Astrocyte of the spinal cord (primary cell): ENCODE data around the gene LILRB1.
"Not testable (repeated sequence)": the region's sequence is repeated elsewhere in the genome, so short reads cannot be mapped to it uniquely, and the experiment has no call there.

ENCODE experiments used
- DNase-seq: peaks from one replicate; pipeline ENCODE4 v3.0.0; 2011; ENCODE audit warnings: low read depth, low spot score
- H3K4me3 ChIP-seq: 2 replicates; pipeline ENCODE4 v1.5.1; 2011; ENCODE audit warnings: low read depth, mild to moderate bottlenecking, low read length, moderate library complexity
- in situ Hi-C: cut with HindIII; loops from 2 replicates; pipeline ENCODE4 v1.10.0; 2017; ENCODE audit warnings: low sequenced_read_pairs
- TF ChIP-seq, protein P1 (sequence below): IDR thresholded peaks from 2 replicates; pipeline ENCODE4 v1.5.1; 2012; ENCODE audit warnings: low read depth, mild to moderate bottlenecking, low read length, inconsistent platforms

The LILRB1 gene

DNA sequence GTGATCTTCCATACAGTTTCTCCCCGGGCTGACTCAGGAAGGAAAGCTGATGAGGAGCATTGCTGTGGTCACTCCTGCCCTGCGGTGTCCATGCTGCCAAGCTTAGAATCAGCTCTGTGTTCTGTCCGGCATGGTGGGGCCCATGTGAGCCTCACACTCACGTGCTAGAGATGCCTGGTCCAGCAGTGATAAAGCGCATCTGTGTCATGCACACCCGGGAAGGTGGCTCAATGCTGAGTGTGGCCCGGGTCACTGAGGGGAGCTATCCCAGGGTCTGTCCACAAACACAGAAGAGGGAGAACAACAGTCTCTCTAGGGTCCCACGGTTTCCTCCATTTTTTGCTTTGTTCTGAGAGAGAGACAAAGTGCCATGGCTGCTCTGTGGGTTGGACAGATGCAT, 3.5 kb upstream of the LILRB1 start:
- TF ChIP-seq, protein P1, sequence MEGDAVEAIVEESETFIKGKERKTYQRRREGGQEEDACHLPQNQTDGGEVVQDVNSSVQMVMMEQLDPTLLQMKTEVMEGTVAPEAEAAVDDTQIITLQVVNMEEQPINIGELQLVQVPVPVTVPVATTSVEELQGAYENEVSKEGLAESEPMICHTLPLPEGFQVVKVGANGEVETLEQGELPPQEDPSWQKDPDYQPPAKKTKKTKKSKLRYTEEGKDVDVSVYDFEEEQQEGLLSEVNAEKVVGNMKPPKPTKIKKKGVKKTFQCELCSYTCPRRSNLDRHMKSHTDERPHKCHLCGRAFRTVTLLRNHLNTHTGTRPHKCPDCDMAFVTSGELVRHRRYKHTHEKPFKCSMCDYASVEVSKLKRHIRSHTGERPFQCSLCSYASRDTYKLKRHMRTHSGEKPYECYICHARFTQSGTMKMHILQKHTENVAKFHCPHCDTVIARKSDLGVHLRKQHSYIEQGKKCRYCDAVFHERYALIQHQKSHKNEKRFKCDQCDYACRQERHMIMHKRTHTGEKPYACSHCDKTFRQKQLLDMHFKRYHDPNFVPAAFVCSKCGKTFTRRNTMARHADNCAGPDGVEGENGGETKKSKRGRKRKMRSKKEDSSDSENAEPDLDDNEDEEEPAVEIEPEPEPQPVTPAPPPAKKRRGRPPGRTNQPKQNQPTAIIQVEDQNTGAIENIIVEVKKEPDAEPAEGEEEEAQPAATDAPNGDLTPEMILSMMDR = no peak
- in situ Hi-C loops = no loop called here
- H3K4me3 ChIP-seq = no peak overlapping the region
- DNase-seq = no peak

DNA sequence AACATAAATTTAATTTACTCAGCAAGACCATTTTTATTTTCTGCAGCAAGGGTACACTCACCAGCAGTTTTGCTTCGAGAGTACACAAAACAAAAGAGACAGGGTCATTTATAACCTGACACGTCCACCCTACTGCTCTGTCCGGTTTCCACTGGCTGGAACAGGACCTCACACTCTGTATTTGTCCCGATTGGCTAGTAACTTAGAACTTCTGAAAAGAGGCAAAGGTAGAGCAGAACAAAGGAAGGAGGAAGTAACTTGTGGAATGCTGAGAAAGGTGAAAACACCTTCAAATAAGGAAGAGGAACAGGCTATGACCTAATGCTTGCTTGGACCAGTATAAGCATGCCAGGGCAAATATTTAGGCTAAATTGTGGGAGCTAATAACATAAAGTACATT, 2.4 kb upstream of the LILRB1 start:
- DNase-seq, in situ Hi-C loops, H3K4me3 ChIP-seq: not testable (repeated sequence)

DNA sequence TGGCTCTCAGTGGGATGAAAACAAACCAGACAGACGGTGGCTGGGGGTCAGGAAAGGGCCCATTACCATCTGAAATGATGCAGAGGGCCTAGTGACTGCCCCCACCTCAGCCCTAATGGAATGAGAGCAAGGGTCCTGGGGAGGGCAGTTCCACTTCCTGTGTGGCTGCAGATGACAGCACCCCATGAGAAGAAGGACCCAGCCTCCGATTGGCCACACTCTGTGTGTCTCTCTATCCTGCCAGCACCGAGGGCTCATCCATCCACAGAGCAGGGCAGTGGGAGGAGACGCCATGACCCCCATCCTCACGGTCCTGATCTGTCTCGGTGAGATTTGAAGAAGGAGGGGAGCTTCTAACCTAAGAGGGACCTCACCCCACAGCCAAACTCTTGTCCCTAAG, 498 bp downstream of the LILRB1 start:
- in situ Hi-C loops = no loop called here
- H3K4me3 ChIP-seq = no peak overlapping the region
- TF ChIP-seq, protein P1 = no peak
- DNase-seq = no peak

DNA sequence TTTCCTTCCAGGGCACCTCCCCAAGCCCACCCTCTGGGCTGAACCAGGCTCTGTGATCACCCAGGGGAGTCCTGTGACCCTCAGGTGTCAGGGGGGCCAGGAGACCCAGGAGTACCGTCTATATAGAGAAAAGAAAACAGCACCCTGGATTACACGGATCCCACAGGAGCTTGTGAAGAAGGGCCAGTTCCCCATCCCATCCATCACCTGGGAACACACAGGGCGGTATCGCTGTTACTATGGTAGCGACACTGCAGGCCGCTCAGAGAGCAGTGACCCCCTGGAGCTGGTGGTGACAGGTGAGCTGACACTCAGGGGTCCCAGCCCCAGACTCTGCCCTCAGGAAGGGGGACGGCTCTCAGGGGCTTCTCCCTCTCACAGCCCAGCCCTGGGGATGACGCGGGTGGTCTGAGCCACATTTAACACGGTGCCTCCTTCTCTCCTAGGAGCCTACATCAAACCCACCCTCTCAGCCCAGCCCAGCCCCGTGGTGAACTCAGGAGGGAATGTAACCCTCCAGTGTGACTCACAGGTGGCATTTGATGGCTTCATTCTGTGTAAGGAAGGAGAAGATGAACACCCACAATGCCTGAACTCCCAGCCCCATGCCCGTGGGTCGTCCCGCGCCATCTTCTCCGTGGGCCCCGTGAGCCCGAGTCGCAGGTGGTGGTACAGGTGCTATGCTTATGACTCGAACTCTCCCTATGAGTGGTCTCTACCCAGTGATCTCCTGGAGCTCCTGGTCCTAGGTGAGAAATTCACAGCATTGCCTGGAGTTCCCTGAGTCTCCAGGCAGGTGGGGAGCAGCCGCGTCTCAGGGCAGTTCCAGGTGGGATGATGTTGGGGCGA, 1.4 kb downstream of the LILRB1 start:
- DNase-seq, H3K4me3 ChIP-seq, in situ Hi-C loops: not testable (repeated sequence)

DNA sequence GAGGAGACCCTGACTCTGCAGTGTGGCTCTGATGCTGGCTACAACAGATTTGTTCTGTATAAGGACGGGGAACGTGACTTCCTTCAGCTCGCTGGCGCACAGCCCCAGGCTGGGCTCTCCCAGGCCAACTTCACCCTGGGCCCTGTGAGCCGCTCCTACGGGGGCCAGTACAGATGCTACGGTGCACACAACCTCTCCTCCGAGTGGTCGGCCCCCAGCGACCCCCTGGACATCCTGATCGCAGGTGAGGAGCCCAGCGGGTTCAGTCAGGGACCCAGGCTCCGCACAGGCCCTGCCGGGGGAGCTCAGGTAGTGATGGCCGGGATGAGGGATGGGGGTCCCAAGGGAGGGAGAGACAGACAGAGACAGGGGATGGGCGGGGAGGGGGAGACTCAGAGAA, 2.2 kb downstream of the LILRB1 start:
- DNase-seq, H3K4me3 ChIP-seq, in situ Hi-C loops: not testable (repeated sequence)

DNA sequence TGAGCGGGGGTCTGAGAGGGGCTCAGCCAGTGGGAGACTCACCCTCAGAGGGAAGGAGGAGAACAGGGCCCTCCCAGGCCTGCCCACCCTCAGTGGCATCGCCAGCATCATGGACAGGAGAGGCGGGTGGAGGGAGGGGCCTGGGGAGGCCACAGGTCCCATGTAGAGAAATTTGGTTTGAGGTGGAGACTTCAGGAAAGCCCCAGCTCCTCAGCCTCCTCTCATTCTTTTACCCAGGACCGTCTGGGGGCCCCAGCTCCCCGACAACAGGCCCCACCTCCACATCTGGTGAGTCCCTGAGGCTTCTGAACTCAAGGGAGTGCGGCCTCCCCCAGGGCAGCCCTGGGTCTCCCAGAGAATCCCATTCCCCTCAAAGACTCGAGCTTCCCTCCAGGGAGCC, 3.1 kb downstream of the LILRB1 start:
- DNase-seq = no peak
- no peak overlapping the region for H3K4me3 ChIP-seq
- TF ChIP-seq, protein P1 = no peak
- in situ Hi-C loops = no loop called here

DNA sequence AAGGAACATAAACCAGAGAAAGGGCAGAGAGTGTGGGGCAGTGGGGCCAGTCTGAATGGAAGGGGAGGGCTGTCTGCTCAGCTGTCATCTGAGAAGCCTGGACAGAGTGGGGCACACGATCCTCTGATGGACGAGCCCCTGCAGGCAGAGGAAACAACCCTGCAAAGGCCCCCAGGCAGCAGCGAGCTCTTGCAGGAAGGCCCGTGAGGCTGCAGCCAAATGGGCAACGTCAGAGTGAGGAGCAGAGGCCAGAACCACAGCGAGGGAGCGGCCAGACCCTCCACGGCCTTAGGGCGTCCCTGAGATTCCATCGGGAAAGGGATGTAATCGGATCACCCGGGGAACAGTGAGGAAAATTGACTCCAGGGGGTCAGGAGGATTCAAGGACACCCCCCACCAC, 5.8 kb downstream of the LILRB1 start:
- DNase-seq, in situ Hi-C loops, H3K4me3 ChIP-seq: not testable (repeated sequence)

DNA sequence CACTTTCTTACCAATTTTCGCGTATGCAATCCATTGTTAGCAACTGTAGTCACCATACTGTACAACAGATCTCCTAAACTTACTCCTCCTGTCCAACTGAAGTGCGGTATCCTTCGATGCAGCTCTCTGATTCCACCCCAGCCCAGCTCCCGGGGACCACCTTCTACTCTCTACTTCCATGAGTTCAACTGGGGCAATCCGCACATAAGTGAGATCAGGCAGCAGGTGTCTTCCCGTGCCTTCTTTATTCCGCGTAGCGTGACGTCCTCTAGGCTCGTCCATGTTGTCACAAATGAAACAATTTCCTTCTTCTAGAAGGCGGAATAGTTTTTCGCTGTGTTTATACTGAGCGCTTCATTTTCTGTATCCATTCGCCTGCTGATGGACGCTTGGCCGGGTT, 8.4 kb downstream of the LILRB1 start:
- H3K4me3 ChIP-seq = no peak overlapping the region
- in situ Hi-C loops = no loop called here
- TF ChIP-seq, protein P1 = no peak
- no peak for DNase-seq

DNA sequence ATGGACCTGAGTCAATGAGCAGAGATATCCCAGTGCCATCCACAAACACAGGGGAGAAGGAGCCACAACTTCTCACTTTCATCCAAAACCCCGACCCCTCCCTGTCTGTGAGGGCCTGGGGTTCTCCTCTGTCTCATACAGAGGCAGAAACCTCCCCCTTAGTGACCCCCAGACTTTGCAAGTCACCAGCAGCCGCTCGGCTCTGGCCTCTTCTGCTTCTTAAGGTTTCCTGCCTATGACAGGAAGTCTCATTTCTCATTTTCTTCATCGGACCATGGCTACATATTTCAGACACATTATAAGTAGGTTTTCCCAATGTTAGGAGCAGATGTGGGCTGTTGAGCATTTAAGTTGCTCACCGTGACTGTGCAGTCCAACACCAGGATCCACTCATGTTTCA, 12.7 kb downstream of the LILRB1 start:
- H3K4me3 ChIP-seq, DNase-seq, in situ Hi-C loops: not testable (repeated sequence)

DNA sequence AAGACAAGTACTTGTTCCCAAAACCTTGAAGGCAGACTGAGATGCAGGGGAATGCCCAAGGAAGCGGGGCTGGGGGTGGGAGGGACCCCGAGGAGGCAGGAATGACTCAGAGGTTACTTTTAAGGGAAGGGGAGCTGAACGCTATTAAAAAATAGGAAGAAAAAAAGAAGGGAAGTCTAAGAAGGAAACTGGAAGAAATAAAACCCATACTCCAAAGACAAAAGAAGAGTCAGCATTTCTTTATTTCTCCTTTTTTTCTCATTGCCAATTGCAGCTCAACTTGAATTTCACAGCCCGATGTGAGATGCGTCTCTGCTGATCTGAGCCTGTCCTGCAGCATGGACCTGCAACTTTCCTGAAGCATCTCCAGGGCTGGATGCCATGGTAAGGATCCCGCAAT, 13.3 kb downstream of the LILRB1 start:
- in situ Hi-C loops, H3K4me3 ChIP-seq, DNase-seq: not testable (repeated sequence)
